NCI-H128 (cell line): ENCODE data around the gene CCDC186.
"Not testable (repeated sequence)": the region's sequence is repeated elsewhere in the genome, so short reads cannot be mapped to it uniquely, and the experiment has no call there.

Experiments
- DNase-seq: peaks from one replicate; lab custom pipeline; 2025; ENCODE audit not compliant: unreplicated experiment; lab: John Stamatoyannopoulos, UW

Gene CCDC186

DNA sequence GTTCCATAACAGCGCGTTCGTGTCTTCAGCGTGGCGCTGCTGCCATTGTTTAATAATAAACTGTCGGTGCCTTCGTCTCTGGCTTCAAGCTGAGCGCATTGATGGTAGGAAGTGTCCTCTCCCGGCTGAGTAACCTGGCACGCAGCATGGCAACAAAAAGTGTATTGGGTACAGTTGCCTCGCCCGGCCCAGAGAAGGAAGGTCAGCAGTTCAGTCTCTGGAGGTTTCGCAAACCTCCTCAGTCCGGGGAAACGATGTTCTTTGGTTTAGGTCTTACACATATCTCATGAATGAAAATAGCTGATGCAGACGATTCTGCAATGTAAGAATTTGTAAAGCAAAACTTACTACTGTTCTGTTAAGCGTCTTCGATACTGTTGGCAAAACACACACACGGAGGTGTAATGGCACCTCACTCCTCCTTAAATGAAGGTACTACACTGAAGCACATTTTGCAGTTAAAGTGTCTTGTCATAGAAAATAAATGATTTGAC, 739 bp upstream of the CCDC186 start:
- no peak for DNase-seq

GRCh38 chr10:114173603-114173920, 441 bp downstream of the CCDC186 start:
- DNase-seq = no peak

GRCh38 chr10:114172776-114173602, 1.0 kb downstream of the CCDC186 start:
- DNase-seq = no peak

GRCh38 chr10:114172216-114172615, 1.8 kb downstream of the CCDC186 start:
- DNase-seq = no peak

DNA sequence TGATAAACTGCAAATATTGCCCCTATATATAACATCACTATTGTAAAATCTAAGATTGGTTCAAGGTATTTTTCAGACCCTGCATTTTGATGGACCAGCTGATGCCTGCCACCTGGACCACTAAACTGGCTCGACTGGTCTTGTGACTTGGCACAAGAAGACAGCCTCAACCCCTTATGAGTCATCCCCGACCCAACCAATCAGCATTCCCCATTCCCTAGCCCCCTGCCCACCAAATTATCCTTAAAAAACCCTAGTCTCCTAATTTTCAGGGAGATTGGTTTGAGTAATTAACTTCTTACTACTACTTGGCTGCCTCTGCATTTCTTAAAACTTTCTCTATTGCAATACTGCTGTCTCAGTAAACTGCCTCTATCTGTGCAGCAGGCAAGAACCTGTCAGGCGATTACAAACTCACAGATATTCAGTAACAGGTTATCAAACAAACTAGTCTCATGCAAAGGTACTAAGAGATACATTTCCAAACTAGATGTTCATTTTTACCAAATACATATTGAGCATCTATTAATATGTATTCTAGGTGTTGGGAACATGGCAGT, 5.5 kb downstream of the CCDC186 start:
- DNase-seq = no peak

- no peak for DNase-seq
These were observed 6.0 kb downstream of the CCDC186 start for GRCh38 chr10:114167985-114168384.

DNA sequence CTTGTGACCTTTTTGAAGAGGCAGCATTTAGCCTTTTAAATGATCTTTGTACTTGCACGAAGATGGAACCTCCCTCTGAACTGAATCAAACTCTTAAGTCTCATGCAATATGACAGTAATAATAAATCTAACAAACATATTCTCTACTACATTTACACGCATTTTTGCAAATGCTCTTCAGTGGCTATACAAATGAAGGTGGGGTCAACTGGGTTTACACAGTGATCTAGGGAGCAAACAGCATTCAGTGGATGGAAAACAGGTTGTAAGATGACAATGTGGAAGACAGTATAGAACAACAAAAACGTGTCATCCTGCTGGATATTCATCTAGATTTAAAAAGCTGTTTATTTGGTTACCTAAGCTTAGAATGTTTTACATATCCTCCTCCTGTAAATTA, 7.5 kb downstream of the CCDC186 start:
- DNase-seq = no peak

DNA sequence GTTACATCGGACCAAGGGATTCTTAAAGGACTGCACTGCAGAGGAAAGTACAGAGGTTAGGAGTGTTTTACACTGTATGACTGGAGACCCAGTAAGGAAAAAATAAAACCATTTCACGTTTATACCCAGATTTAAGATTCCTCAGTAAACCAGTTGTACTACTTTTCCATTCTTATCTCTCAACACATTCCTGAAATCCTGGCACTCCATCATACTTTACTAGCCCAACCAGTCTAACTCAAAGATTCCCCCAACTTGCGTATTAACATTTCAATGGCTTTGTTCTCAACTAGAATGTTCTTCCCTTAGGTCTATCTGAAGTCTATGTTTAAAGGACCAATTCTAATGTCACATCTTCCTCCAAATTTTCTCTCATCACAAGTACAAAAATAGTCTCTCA, 8.0 kb downstream of the CCDC186 start:
- DNase-seq = no peak

GRCh38 chr10:114163062-114163461, 10.9 kb downstream of the CCDC186 start:
- DNase-seq = no peak

- DNase-seq = no peak
These were observed 16.1 kb downstream of the CCDC186 start for GRCh38 chr10:114157912-114158311.

DNA sequence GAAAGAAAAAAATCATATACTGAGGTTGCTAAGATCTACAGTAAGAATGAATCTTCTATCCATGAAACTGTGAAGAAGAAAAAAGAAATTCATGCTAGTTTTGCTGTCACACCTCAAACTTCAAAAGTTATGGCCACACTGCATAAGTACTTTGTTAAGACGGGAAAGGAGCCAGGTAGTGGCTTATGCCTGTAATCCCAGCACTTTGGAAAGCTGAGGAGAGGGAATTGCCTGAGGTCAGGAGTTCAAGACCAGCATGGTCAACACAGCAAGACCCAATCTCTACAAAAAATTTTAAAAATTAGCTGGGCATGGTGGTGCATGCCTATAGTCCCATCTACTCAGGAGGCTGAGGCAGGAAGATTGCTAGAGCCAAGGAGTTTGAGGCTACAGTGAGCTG, 22.1 kb downstream of the CCDC186 start:
- DNase-seq = no peak

DNA sequence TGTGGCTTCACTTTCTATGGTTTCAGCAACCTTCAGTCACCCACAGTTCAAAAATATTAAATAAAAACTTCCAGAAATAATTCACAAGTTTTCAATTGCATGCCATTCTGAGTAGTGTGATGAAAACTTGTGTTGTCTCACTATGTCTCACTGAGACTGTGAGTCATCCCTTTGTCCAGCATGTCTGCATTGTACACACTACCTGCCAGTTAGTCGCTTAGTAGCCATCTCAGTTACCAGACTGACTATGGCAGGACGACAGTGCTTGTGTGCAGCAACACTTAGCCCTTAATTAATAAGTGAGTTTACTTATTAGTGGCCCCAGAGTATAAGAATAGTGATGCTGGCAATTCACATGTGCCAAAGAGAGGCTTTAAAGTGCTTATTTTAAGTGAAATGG, 22.5 kb downstream of the CCDC186 start:
- no peak for DNase-seq

DNA sequence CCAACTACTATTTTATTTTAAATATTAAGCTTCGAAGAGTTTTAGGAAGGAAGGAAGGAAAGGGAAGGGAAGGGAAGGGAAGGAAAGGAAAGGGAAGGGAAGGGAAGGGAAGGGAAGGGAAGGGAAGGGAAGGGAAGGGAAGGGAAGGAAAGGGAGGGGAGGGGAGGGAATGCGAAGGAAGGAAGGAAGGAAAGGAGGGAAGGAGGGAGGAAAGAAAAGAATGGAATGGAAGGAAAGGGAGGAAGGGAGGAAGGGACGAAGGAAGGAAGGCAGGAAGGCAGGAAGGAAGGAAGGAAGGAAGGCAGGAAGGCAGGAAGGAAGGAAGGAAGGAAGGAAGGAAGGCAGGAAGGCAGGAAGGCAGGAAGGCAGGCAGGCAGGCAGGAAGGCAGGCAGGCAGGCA, 24.5 kb downstream of the CCDC186 start:
- not testable (repeated sequence) for DNase-seq

DNA sequence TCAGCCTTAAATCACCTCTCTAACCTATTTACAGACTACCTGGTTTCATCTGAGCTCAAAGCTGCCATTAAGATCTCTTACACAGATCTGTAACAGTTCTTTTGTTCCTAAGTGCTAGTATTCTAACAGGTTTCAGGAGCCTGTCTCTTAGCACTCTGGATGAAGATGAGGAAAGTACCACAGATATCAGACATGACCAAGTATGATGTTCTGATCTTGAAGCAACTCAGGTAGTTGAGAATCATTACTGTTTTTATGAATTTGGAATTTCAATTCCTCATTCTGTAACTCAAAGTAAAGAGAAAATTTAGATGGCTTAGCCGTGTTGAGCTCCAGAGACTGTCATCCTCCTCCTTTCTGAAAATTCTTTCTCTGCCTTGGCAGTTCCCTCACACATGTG, 30.8 kb downstream of the CCDC186 start:
- DNase-seq = no peak

DNA sequence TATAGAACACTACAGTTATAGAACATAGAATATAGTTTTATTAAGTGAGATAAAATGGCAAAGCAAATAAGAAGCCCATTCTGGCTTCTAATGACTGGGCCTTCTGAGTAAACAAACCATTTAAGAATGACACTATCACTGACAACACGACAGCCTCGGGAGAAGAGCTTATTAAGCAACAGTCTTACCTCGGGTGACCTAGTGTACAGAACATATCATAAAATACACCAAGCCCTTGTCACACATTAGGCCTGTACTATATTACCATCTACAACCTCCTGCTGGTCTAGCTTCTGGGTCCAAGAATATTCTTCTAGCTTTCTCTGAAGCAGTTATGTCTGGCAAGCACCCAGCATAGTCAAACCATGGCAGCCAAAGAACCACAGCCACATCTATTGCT, 32.0 kb downstream of the CCDC186 start:
- no peak for DNase-seq

DNA sequence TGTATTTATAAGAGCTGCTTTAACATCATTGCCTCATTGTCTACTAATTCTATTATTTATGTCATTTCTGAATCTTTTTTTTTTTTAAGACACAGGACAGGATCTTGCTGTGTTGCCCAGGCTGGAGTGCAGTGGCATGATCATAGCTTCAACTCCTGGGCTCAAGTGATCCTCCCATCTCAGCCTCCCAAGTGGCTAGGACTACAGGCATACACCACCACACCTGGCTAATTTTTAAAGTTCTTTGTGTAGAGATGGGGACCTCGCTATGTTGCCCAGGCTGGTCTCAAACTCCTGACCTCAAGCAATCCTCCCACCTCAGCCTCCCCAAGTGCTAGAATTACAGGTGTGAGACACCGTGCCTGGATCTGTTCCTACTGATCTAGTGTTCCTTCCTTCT, 33.2 kb downstream of the CCDC186 start:
- not testable (repeated sequence) for DNase-seq

- no peak for DNase-seq
These were observed 34.0 kb downstream of the CCDC186 start for GRCh38 chr10:114140036-114140435.

DNA sequence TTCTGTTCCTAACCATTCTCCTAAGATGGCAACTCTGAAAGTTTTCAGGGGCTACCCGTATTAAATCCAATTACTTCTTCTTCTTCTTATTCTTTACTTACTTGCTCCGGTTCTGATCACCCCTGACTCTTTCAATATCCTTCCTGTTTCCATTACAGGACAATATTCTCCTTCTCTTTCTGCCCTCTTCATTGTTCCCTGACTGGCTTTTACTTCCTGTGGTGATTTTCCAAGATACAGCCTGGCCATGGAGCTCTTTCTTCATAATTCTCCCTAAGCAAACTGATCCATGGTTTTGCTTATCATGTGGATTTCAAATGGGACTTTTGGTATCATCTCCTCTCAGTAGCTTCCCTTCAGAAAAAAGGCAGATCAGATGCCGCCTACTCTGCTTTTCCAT, 35.4 kb downstream of the CCDC186 start:
- no peak for DNase-seq

DNA sequence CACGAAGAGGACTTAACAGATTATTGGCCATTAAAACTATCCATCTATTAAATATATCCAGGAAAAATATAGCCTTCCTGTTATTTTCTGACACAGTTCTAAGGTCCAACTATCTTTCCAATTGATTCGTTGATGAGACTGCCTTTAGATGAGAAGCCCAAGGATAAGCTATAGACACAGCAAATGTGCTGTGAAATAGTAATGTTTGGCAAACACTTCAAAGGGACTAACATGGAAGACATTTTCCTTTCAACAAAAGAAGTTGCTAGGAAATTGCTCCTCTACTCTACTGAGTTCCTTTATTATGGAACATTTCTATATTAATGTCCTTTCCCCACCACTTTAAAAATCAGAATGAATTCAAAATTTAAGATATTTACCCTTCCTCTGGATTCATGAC, 38.5 kb downstream of the CCDC186 start:
- DNase-seq = no peak

GRCh38 chr10:114131094-114131493, 42.9 kb downstream of the CCDC186 start:
- DNase-seq = no peak

DNA sequence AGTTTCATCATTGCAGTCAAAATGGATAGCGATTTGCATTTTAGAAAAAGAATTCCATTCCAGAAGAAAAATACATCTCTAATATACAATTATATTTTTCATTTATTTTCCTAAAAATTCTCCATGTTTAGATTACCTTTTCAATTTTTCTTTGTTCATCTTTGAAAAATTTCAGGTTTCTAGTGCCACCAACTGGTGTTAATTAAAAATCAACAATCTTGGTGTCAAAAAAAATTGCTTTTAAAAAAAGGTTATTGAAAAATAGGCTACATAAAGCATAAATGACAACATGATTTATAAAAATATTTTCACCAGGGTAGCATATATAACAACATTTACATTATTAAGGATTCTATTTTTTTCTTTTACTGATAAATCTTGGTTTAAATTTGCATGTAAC, 53.0 kb downstream of the CCDC186 start:
- DNase-seq = no peak

DNA sequence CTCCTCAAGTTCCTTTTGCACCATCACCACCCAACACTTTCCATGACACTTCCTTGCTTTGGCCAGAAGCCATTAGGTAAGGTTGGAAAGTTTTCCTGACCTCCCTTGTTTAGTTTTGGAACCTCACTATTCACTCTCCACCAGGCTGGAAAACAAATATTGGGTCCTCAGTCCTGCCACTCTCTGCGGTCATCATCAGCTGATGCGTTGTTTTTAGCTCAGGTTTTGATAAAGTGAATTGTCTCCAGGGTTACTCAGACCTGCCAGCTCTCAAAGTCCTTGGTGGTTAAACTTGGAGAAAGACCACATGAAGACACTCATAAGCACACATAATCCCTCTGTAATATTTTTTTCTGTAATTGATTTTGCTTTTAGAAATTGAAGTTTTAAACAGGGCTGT, 55.5 kb downstream of the CCDC186 start:
- no peak for DNase-seq

DNA sequence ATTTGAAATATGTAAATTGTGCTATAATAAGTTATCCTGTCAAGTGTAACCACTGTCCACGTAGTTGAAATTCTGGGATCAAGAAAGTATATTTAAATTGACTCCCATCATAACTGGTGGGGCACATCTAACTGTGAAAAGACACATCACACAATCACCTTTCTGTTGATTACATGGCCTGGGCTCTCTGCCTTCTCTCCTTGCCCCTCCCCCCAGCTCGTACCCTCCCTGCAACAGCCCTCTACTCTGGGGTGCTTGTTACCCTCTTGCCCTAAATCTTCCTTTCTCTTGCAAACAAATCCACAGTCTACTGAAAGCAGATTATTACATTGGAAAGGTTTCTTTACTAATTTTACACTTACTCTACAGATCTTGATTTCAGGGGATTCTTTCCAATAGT, 56.3 kb downstream of the CCDC186 start:
- DNase-seq = no peak
